CD4-positive, alpha-beta T cell treated with Interleukin-17A for 1 hour (primary cell): ENCODE results near the gene PPP1R2C.

Experiments
- DNase-seq: peaks from one replicate; pipeline ENCODE4 v3.0.0-alpha.2; 2020

Gene PPP1R2C

DNA sequence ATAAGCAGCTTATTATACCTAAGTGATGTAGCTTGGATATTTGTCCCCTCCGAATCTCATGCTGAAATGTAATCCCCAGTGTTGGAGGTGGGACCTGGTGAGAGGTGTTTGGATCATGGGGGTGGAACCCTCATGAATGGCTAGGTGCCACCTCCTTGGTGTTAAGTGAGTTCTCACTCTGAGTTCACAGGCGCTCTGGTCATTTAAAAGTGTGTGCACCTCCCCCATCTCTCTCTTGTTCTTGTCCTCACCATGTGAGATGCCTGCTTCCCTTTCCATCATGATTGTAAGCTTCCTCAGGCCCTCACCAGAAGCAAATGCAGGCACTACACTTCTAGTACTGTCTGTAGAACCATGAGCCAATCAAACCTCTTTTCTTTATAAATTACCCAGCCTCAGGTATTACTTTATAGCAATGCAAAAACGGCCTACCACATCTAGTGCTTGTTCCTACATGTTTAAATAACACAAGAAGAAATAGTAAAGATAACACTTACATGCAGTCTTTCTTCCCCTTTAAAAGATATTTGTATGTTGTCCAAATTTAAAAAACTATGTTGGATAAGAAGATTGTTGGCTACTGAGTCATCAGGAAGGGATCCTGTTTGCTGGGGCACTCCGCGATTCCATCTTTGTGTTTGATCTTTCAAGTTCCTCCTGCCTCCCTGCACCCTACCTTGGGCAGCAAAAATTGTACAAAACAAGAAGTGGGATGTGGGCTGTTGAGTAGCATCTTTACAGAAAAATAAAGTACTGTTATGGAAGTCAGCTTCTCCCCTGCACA, 29.7 kb downstream of the PPP1R2C start:
- no peak for DNase-seq

DNA sequence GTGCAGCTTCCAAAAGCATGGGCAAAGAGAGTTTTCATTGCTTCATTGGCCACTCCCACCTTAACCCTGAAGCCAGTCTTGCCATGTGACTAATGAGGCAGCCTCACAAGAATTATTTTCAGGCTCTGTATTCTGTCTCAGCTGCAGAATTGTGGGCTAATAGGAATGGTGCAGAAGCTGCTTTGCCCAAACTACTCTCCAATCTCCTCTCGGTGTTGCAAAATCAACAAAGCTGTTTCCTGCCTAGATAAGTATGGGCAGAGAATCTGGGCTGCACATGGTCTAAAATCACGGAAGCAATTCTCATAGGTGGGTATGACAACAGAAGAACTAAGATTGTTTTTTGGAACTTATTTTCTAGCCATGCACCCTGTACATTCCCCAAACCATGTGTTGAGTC, 31.4 kb downstream of the PPP1R2C start:
- no peak for DNase-seq

DNA sequence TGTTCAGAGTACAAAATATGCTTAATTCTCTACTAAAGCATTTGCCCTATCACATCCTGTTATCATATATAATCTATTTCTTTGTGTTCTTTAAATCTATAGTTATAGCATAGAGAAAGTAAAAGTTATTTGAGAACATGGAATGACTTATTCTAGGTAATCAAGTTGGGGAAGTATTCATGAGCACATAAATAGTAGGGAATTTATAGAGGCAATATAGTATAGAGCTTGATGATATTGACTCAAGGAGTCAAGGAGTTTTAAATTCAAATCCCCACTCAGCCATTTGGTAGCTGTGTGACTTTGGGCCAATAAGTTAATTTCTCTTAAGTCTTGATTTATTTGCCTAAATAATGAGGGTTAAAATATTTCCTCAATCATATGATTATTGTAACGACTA, 37.5 kb downstream of the PPP1R2C start:
- DNase-seq = no peak

- peak; percentile 16 for DNase-seq
Measured at GRCh38 chrX:42739741-42740140, 38.2 kb downstream of the PPP1R2C start.

- peak; percentile 60 for DNase-seq
Measured at GRCh38 chrX:42739258-42739657, 38.7 kb downstream of the PPP1R2C start.

GRCh38 chrX:42738552-42738951, 39.4 kb downstream of the PPP1R2C start:
- DNase-seq = no peak

DNA sequence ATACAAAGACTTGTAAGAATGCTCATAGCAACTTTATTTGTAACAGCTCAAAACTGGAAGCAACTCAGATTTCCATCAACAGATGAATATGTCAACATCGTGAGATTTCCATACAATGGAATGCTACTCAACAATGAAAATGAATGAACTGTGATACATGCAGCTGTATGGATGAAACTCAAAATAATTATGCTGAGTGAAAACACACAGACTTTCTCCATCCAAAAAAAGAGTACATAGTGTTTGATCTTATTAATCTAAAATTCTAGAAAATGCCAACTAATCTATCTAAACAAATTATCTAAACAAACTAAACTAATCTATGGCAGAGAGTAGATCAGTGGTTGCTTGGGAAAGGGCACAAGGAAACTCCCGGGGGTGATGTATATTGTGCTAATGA, 42.7 kb downstream of the PPP1R2C start:
- DNase-seq = no peak

DNA sequence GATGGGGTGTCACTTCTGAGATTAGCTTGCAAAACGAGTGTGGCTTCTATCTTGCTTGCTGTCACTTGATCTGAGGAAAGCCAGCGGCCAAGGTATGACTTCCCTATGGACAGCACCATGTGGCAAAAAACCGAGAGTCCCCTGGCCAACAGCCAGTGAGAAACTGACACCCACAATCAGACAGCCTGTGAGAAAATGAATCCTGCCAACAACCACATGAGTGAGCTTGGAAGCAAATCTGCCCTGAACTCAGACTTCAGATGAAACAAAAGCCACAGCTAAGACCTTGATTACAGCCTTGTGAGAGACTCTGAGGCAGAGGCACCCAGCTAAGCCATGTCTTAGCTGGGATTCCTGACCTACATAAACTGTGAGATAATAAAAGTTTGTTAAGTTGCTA, 45.5 kb downstream of the PPP1R2C start:
- no peak for DNase-seq
